ENCODE results near the gene RAB11B. TPM values are rescaled to one million over a fixed set of nuclear protein-coding genes. Genes with fewer than 3 reads are reported as not detected.

The RAB11B gene
- total and polyA plus RNA-seq, 2 of the 13 experiments (the other 11 are each of a cell fraction or from before 2014, with no cell fraction given), result 6.0 to 28.4 TPM

- TF ChIP-seq AFF4 (CRISPR knock-in tag; IDR thresholded peaks at IDR 0.05) (no peak), FOXA1 (IDR thresholded peaks at IDR 0.05) (peak; percentile 88), FOXA1 (CRISPR knock-in tag; IDR thresholded peaks at IDR 0.05) (peak; percentile 90), ZNF281 (CRISPR knock-in tag; IDR thresholded peaks at IDR 0.05; ENCODE audit: borderline replicate concordance) (0 out of 2 replicates have a peak, but pooled peaks have one; percentile 25), KDM3A (CRISPR knock-in tag; IDR thresholded peaks at IDR 0.05; ENCODE audit: low read depth) (no peak; the same call in 1 of the 2 replicates), DPF2 (CRISPR knock-in tag; IDR thresholded peaks at IDR 0.05; ENCODE audit: borderline replicate concordance, low read depth) (peak; percentile 81), ZNF446 (CRISPR knock-in tag; IDR thresholded peaks at IDR 0.05) (no peak), HDAC2 (CRISPR knock-in tag; IDR thresholded peaks at IDR 0.05) (peak; percentile 85), JUND (CRISPR knock-in tag; IDR thresholded peaks at IDR 0.05) (peak; percentile 80; the same call in 1 of the 2 replicates), CEBPG (CRISPR knock-in tag; IDR thresholded peaks at IDR 0.05) (peak; percentile 83), TERF1 (CRISPR knock-in tag; IDR thresholded peaks at IDR 0.05) (no peak), FOXJ3 (CRISPR knock-in tag; IDR thresholded peaks at IDR 0.05; ENCODE audit: borderline replicate concordance) (peak; percentile 82; the same call in 1 of the 2 replicates), ZBTB42 (CRISPR knock-in tag; IDR thresholded peaks at IDR 0.05) (no peak), ZNF256 (CRISPR knock-in tag; conservative IDR thresholded peaks at IDR 0.05) (no peak), RFX1 (IDR thresholded peaks at IDR 0.05) (no peak), USF2 (IDR thresholded peaks at IDR 0.05; ENCODE audit: low read depth, low read length) (no peak), USF2 (CRISPR knock-in tag; IDR thresholded peaks at IDR 0.05; ENCODE audit: borderline replicate concordance) (no peak), HMG20B (CRISPR knock-in tag; conservative IDR thresholded peaks at IDR 0.05) (0 out of 2 replicates have a peak, but pooled peaks have one; percentile 63), POGZ (CRISPR knock-in tag; IDR thresholded peaks at IDR 0.05) (peak; percentile 82; the same call in 1 of the 2 replicates), ZNF430 (CRISPR knock-in tag; IDR thresholded peaks at IDR 0.05) (no peak)
Measured at GRCh38 chr19:8387688-8388611, 2.2 kb upstream of the RAB11B start (continued).
